Tibial nerve (tissue), 4 donors: Measurements from ENCODE around the gene AHNAK.

Source experiments
- CTCF ChIP-seq, 5 experiments: fragments of 200-600 bp in 3 of 5; fragments of 450-650 bp in 2 of 5; sonication (generic) in 3 of 5; IDR thresholded peaks; one replicate each; pipeline ENCODE4 v1.5.1; 2016 to 2019; ENCODE audit warnings: antibody characterized with exemption in 5 of 5, mild to moderate bottlenecking in 3 of 5, moderate library complexity in 2 of 5
- EP300 ChIP-seq, 2 donors: sonication (generic); formaldehyde crosslinking; IDR thresholded peaks; one replicate each; pipeline ENCODE4 v1.6.1; 2017; ENCODE audit warnings: antibody characterized with exemption in 2 of 2, mild to moderate bottlenecking in 1 of 2
- POLR2A ChIP-seq, 2 donors: fragments of 450-650 bp; IDR thresholded peaks; one replicate each; pipeline ENCODE4 v1.6.1; 2017; ENCODE audit warnings: antibody characterized with exemption in 2 of 2, mild to moderate bottlenecking in 2 of 2, moderate library complexity in 2 of 2

GRCh38 chr11:62569611-62570010 is 23.0 kb upstream of the AHNAK start:
- TF ChIP-seq CTCF (IDR thresholded peaks at IDR 0.05) (no peak), POLR2A (IDR thresholded peaks at IDR 0.05) (no peak), EP300 (IDR thresholded peaks at IDR 0.05) (no peak)
